Upper lobe of left lung (tissue), 6 donors: ENCODE data around the gene PTK6. TPM values are rescaled to one million over a fixed set of nuclear protein-coding genes. Genes with fewer than 3 reads are reported as not detected.
"Not testable (repeated sequence)": the region's sequence is repeated elsewhere in the genome, so short reads cannot be mapped to it uniquely, and the experiment has no call there.

Experiments used
- ATAC-seq, 2 donors: fragments of 200-7000 bp; cut with Tn5 transposase; one replicate each; pipeline ENCODE4 v1.9.1; 2022; ENCODE audit warnings: mild to moderate bottlenecking in 2 of 2, moderate library complexity in 2 of 2; ENCODE audit not compliant: low FRiP score in 2 of 2
- DNase-seq, 2 donors: peaks; one replicate each; pipeline ENCODE4 v3.0.0-alpha.2; 2019 to 2020
- H3K27ac ChIP-seq, 4 donors: fragments of 200-600 bp; sonication (generic); one replicate each; pipeline ENCODE4 v1.5.1; 2016 to 2019
- H3K27me3 ChIP-seq, 4 donors: fragments of 200-600 bp; sonication (generic); one replicate each; pipeline ENCODE4 v1.5.1; 2017 to 2019
- H3K36me3 ChIP-seq, 4 donors: fragments of 200-600 bp; sonication (generic); one replicate each; pipeline ENCODE4 v1.5.1; 2016 to 2019
- H3K4me1 ChIP-seq, 4 donors: fragments of 200-600 bp; sonication (generic); one replicate each; pipeline ENCODE4 v1.5.1; 2018 to 2019
- H3K4me3 ChIP-seq, 4 donors: fragments of 200-600 bp; sonication (generic); one replicate each; pipeline ENCODE4 v1.5.1; 2017 to 2019; ENCODE audit warnings: mild to moderate bottlenecking in 2 of 4, moderate library complexity in 1 of 4
- H3K9me3 ChIP-seq, 4 donors: fragments of 200-600 bp; sonication (generic); one replicate each; pipeline ENCODE4 v1.5.1; 2018 to 2019
- EP300 ChIP-seq, 4 donors: sonication (generic); formaldehyde crosslinking; IDR thresholded peaks; one replicate each; pipeline ENCODE4 v1.5.1; 2017; ENCODE audit warnings: antibody characterized with exemption in 4 of 4, control low read depth in 2 of 4
- POLR2A ChIP-seq, 4 donors: fragments of 450-650 bp; IDR thresholded peaks; one replicate each; pipeline ENCODE4 v1.5.1; 2016 to 2017; ENCODE audit warnings: antibody characterized with exemption in 4 of 4, mild to moderate bottlenecking in 2 of 4
- POLR2AphosphoS5 ChIP-seq, 2 donors: sonication (generic); formaldehyde crosslinking; IDR thresholded peaks; one replicate each; pipeline ENCODE4 v1.5.1; 2017; ENCODE audit warnings: antibody characterized with exemption in 2 of 2
- WGBS, 2 donors: methylation state at CpG; one replicate each; pipeline ENCODE4 v1.1.5; 2017 to 2018; 5-methylcytosine and 5-hydroxymethylcytosine counted together
- total RNA-seq, 6 donors: library from RNA; depleted of rRNA in 4 of 6; stranded (reverse); fragments of >200 nt in 4 of 6; gene quantifications; one replicate each; pipeline versions ENCODE4 v1.1.0 to v1.2.1, GENCODE V29; 2016 to 2021
- TF ChIP-seq, protein P1 (sequence below), 6 experiments: fragments of 450-650 bp in 4 of 6; fragments of 200-600 bp in 2 of 6; sonication (generic) in 2 of 6; IDR thresholded peaks; one replicate each; pipeline ENCODE4 v1.5.1; 2016 to 2019; ENCODE audit warnings: antibody characterized with exemption in 6 of 6
- donor health status: DM: no; HTN: no; CAD: no; lungs with moderate emphysema.
- donor health status: DM: no; HTN: yes; CAD: no; lungs with severe emphysema.

The PTK6 gene
- total RNA-seq, 6 donors from 2014 or later, result 3.3 to 9.8 (median 6.0) TPM

DNA sequence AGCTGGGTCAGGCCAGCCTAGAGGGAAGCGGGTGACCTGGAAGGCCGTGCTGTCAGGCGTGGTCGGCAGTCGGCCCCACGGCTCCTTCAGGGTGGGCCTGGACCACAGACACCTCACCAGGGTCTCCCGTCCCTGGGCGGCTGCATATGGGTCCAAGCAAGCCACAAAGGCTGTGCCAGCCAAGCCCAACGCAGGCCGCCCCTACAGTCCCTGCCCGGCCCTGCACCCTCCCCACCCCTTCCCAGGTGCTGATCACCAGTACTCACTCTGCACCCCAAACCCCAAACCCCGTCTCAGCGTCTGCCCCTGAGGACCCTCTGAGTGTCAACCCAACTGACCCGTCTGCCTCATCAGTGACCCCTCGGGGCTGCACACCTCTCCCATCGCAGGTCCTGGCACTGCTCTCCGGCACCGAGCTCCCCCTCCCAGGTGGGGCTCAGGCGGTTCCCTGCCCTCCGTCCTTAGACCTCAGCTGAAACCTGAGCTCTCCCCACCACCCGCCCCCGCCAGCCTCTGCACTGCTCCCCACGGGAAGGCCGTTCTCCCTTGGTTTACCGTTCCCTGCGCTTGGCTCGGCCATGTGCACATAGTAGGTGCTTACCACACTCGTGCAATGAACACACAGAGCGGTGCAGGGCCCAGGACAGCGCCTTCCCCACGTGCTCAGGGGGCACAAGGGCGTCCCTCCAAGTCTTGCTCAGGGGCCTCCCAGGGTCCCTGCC lies 18.1 kb downstream of the PTK6 start:
- WGBS, 2 donors, result 66 to 81% methylated on average over 19 to 29 of the region's 32 CpGs
- H3K27ac ChIP-seq, result peak overlapping the region; percentile 89 to 97 (median 92)
- peak in 1 of 2 donors; percentile 76 for DNase-seq
- H3K27me3 ChIP-seq, result no peaks in the 10 kb centered on the region
- H3K4me1 ChIP-seq, result peaks cover 13 to 36% (median 31%) of the 10 kb centered on the region in 4 donors
- peak overlapping the region in 3 of 4 donors; percentile 63 to 97 (median 81) for H3K4me3 ChIP-seq
- H3K36me3 ChIP-seq, result peaks cover 0 to 7% (median 5%) of the 10 kb centered on the region in 4 donors
- H3K9me3 ChIP-seq, result no peaks in the 10 kb centered on the region
- no peak for ATAC-seq
- TF ChIP-seq POLR2AphosphoS5 (IDR thresholded peaks at IDR 0.05) (no peak), POLR2A (IDR thresholded peaks at IDR 0.05) (no peak), EP300 (IDR thresholded peaks at IDR 0.05) (no peak)
- TF ChIP-seq, protein P1, sequence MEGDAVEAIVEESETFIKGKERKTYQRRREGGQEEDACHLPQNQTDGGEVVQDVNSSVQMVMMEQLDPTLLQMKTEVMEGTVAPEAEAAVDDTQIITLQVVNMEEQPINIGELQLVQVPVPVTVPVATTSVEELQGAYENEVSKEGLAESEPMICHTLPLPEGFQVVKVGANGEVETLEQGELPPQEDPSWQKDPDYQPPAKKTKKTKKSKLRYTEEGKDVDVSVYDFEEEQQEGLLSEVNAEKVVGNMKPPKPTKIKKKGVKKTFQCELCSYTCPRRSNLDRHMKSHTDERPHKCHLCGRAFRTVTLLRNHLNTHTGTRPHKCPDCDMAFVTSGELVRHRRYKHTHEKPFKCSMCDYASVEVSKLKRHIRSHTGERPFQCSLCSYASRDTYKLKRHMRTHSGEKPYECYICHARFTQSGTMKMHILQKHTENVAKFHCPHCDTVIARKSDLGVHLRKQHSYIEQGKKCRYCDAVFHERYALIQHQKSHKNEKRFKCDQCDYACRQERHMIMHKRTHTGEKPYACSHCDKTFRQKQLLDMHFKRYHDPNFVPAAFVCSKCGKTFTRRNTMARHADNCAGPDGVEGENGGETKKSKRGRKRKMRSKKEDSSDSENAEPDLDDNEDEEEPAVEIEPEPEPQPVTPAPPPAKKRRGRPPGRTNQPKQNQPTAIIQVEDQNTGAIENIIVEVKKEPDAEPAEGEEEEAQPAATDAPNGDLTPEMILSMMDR (IDR thresholded peaks at IDR 0.05), result no peak

GRCh38 chr20:63518351-63518861 lies 18.8 kb downstream of the PTK6 start:
- DNase-seq (peak in 1 of 2 donors; percentile 75), ATAC-seq (no peak)
- Histone ChIP-seq H3K4me1 (peaks cover 13 to 36% (median 31%) of the 10 kb centered on the region in 4 donors), H3K36me3 (peaks cover 0 to 7% (median 5%) of the 10 kb centered on the region in 4 donors), H3K9me3 (no peaks in the 10 kb centered on the region), H3K4me3 (no peak overlapping the region), H3K27ac (no peak overlapping the region), H3K27me3 (no peaks in the 10 kb centered on the region)
- no peak for TF ChIP-seq POLR2A (IDR thresholded peaks at IDR 0.05)
- no peak for TF ChIP-seq POLR2AphosphoS5 (IDR thresholded peaks at IDR 0.05)
- TF ChIP-seq EP300 (IDR thresholded peaks at IDR 0.05), result no peak
- TF ChIP-seq, protein P1 (IDR thresholded peaks at IDR 0.05), result no peak
- WGBS, 2 donors, result 90 to 93% methylated on average over 9 to 17 of the region's 20 CpGs

- no peak overlapping the region for H3K4me3 ChIP-seq
- peaks cover 13 to 30% (median 28%) of the 10 kb centered on the region in 4 donors for H3K4me1 ChIP-seq
- ATAC-seq (no peak), DNase-seq (peak in 1 of 2 donors; percentile 63)
- TF ChIP-seq POLR2AphosphoS5 (IDR thresholded peaks at IDR 0.05), result no peak
- TF ChIP-seq POLR2A (IDR thresholded peaks at IDR 0.05), result no peak
- TF ChIP-seq EP300 (IDR thresholded peaks at IDR 0.05), result no peak
- TF ChIP-seq, protein P1 (IDR thresholded peaks at IDR 0.05), result no peak
- H3K36me3 ChIP-seq, result peaks cover 0 to 7% (median 2%) of the 10 kb centered on the region in 4 donors
- no peaks in the 10 kb centered on the region for H3K9me3 ChIP-seq
- H3K27me3 ChIP-seq, result no peaks in the 10 kb centered on the region
- WGBS, 2 donors, result 83 to 92% methylated on average over 15 to 32 of the region's 32 CpGs
- H3K27ac ChIP-seq, result no peak overlapping the region
Measured at GRCh38 chr20:63517376-63518309, 19.5 kb downstream of the PTK6 start.

DNA sequence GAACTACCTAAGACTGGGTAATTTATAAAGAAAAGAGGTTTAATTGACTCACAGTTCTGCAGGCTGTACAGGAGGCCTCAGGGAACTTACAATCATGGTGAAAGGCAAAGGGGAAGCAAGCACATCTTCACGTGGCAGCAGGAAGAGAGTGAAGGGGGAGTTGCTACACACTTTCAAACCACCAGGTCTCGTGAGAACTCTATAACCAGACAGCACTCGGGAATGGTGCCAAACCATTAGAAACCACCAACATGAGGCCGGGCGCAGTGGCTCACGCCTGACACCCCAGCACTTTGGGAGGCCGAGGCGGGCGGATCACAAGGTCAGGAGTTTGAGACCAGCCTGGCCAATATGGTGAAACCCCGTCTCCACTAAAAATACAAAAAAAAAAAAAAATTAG lies 22.7 kb downstream of the PTK6 start:
- WGBS, 2 donors, result 60 to 64% methylated on average over 10 of the region's 10 CpGs
- not testable (repeated sequence) for H3K27me3 ChIP-seq, H3K4me1 ChIP-seq, H3K9me3 ChIP-seq, H3K27ac ChIP-seq, H3K4me3 ChIP-seq, ATAC-seq, H3K36me3 ChIP-seq, DNase-seq

GRCh38 chr20:63513207-63513606 lies 24.0 kb downstream of the PTK6 start:
- no peak overlapping the region for H3K4me3 ChIP-seq
- no peak for DNase-seq
- H3K9me3 ChIP-seq, result no peaks in the 10 kb centered on the region
- no peak overlapping the region for H3K27ac ChIP-seq
- H3K27me3 ChIP-seq, result no peaks in the 10 kb centered on the region
- no peak for ATAC-seq
- 71 to 91% methylated on average over 3 of the region's 3 CpGs for WGBS, 2 donors
- H3K36me3 ChIP-seq, result no peaks in the 10 kb centered on the region
- H3K4me1 ChIP-seq, result no peaks in the 10 kb centered on the region
- TF ChIP-seq, protein P1 (IDR thresholded peaks at IDR 0.05), result no peak
